Subcutaneous abdominal adipose tissue (tissue), 5 donors: ENCODE results near the gene ZP4.
"Not testable (repeated sequence)": the region's sequence is repeated elsewhere in the genome, so short reads cannot be mapped to it uniquely, and the experiment has no call there.

Experiments
- H3K27ac ChIP-seq: one replicate; pipeline ENCODE4 v1.7.0; 2013; ENCODE audit warnings: low read depth, mild to moderate bottlenecking, inconsistent platforms, low read length, moderate library complexity
- H3K27me3 ChIP-seq, 5 donors: one replicate each; pipeline ENCODE4 v1.7.0; 2013; ENCODE audit warnings: low read length in 5 of 5, inconsistent platforms in 1 of 5; ENCODE audit not compliant: control insufficient read depth in 5 of 5, insufficient read depth in 4 of 5
- H3K36me3 ChIP-seq, 5 donors: one replicate each; pipeline ENCODE4 v1.7.0; 2013; ENCODE audit warnings: low read length in 5 of 5; ENCODE audit not compliant: control insufficient read depth in 5 of 5, insufficient read depth in 5 of 5
- H3K4me1 ChIP-seq, 5 donors: one replicate each; pipeline ENCODE4 v1.7.0; 2013; ENCODE audit warnings: low read length in 5 of 5, mild to moderate bottlenecking in 3 of 5, moderate library complexity in 1 of 5; ENCODE audit not compliant: control insufficient read depth in 5 of 5, insufficient read depth in 5 of 5
- H3K4me3 ChIP-seq, 5 donors: one replicate each; pipeline ENCODE4 v1.7.0; 2013; ENCODE audit warnings: low read length in 5 of 5, low read depth in 1 of 5
- H3K9ac ChIP-seq, 5 donors: one replicate each; pipeline ENCODE4 v1.7.0; 2013; ENCODE audit warnings: low read length in 5 of 5, mild to moderate bottlenecking in 4 of 5, moderate library complexity in 3 of 5
- H3K9me3 ChIP-seq, 5 donors: one replicate each; pipeline ENCODE4 v1.7.0; 2013; ENCODE audit warnings: low read length in 5 of 5; ENCODE audit not compliant: control insufficient read depth in 5 of 5
- donor health status: healthy.
- donor health status: healthy.
- donor health status: healthy.
- donor health status: healthy.
- donor health status: healthy.

Gene ZP4

DNA sequence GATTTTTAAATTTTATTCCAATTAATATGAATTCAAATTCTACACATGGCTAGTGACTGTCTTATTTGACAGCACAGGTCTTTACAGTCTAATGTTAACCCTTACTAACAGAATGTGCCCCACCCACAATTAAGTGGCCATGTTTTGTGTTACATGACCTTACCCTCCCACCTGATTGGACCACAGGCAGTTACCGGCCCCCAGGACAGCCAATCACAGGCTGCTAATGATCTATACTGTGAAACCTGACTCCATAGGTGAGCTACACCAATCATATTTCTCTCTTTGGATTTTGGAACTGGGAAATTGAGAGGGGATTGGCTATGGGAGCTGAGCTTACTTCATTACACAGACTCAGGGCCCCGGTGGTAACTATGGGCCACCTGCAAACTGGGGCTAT lies 27.5 kb downstream of the ZP4 start:
- H3K9me3 ChIP-seq: no peaks in the 10 kb centered on the region
- no peak overlapping the region for H3K4me3 ChIP-seq
- no peak overlapping the region for H3K27ac ChIP-seq
- H3K36me3 ChIP-seq: no peaks in the 10 kb centered on the region
- H3K9ac ChIP-seq: no peak overlapping the region
- H3K4me1 ChIP-seq: peaks cover 0 to 8% (median 6%) of the 10 kb centered on the region in 5 donors
- H3K27me3 ChIP-seq: peaks cover 0 to 2% (median 0%) of the 10 kb centered on the region in 5 donors

DNA sequence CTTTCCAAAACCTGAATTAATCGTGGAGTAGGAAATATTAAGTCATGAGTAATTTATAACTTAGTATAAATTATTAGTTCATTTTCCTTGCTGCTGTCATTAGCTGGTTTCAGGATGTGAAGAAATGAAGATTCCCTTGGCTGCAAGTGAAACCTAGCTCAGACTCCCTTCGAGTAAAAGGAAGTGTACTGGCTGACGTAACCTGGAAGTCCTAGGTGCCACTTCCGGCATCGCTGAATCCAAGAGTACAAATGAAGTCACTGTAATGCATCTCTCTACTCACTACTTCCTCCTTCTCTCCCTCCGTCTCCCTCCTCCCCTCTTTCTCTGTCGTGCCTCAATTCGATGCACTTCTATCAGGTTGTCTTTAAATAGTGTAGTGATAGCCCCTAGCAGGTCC lies 28.8 kb downstream of the ZP4 start:
- H3K9me3 ChIP-seq: no peaks in the 10 kb centered on the region
- H3K27ac ChIP-seq: no peak overlapping the region
- H3K4me1 ChIP-seq: peaks cover 0 to 8% (median 6%) of the 10 kb centered on the region in 5 donors
- H3K9ac ChIP-seq: no peak overlapping the region
- H3K4me3 ChIP-seq: no peak overlapping the region
- H3K36me3 ChIP-seq: no peaks in the 10 kb centered on the region
- H3K27me3 ChIP-seq: no peaks in the 10 kb centered on the region

- Histone ChIP-seq H3K9me3 (no peaks in the 10 kb centered on the region), H3K27me3 (no peaks in the 10 kb centered on the region), H3K27ac (no peak overlapping the region), H3K4me3 (no peak overlapping the region), H3K9ac (no peak overlapping the region), H3K36me3 (no peaks in the 10 kb centered on the region), H3K4me1 (no peaks in the 10 kb centered on the region)
These were observed 31.7 kb downstream of the ZP4 start for GRCh38 chr1:237858992-237859391.

DNA sequence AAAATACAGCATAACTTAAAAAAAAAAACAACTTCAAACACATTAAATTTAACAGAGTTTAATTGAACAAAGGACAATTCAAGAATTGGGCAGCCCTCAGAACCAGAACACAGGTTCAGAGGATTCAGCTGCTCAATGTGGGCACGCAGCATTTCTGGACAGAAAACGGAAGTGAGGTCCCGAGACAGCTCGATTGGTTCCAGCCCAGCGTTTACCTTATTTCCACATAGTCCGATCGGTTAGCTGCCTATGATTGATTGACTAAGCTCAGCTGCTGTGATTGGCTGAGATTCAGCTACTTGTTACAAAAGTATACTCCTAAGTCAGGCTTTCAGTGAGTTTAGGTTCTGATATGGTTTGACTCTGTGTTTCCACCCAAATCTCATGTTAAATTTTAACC lies 33.3 kb downstream of the ZP4 start:
- Histone ChIP-seq H3K9ac (no peak overlapping the region), H3K27me3 (no peaks in the 10 kb centered on the region), H3K4me1 (no peaks in the 10 kb centered on the region), H3K27ac (no peak overlapping the region), H3K9me3 (no peaks in the 10 kb centered on the region), H3K36me3 (no peaks in the 10 kb centered on the region), H3K4me3 (no peak overlapping the region)

GRCh38 chr1:237852342-237852741 lies 38.4 kb downstream of the ZP4 start:
- no peaks in the 10 kb centered on the region for H3K4me1 ChIP-seq
- H3K4me3 ChIP-seq: no peak overlapping the region
- no peak overlapping the region for H3K27ac ChIP-seq
- no peak overlapping the region for H3K9ac ChIP-seq
- H3K36me3 ChIP-seq: no peaks in the 10 kb centered on the region
- no peaks in the 10 kb centered on the region for H3K9me3 ChIP-seq
- peaks cover 0 to 4% (median 0%) of the 10 kb centered on the region in 5 donors for H3K27me3 ChIP-seq

GRCh38 chr1:237851210-237851845 lies 39.4 kb downstream of the ZP4 start:
- Histone ChIP-seq H3K27me3 (peaks cover 0 to 4% (median 0%) of the 10 kb centered on the region in 5 donors), H3K4me1 (no peaks in the 10 kb centered on the region)

DNA sequence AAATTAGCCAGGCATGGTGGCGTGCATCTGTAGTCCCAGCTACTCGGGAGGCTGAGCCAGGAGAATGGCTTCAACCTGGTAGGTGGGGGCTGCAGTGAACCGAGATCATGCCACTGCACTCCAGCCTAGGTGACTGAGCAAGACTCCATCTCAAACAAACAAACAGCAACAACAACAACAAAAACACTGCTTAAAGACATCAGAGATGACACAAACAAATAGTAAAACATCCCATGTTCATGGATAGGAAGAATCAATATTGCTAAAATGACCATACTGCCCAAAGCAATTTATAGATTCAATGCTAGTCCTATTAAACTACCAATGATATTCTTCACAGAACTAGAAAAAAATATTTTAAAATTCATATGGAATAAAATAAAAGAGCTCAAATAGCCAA lies 47.2 kb downstream of the ZP4 start:
- H3K4me1 ChIP-seq, H3K27ac ChIP-seq, H3K4me3 ChIP-seq, H3K9ac ChIP-seq, H3K9me3 ChIP-seq, H3K27me3 ChIP-seq, H3K36me3 ChIP-seq: not testable (repeated sequence)

More at GRCh38 chr1:237851210-237851845, 39.4 kb downstream of the ZP4 start:
- H3K9me3 ChIP-seq: no peaks in the 10 kb centered on the region
- H3K27ac ChIP-seq: no peak overlapping the region
- H3K36me3 ChIP-seq: no peaks in the 10 kb centered on the region
- no peak overlapping the region for H3K9ac ChIP-seq
- H3K4me3 ChIP-seq: no peak overlapping the region

DNA sequence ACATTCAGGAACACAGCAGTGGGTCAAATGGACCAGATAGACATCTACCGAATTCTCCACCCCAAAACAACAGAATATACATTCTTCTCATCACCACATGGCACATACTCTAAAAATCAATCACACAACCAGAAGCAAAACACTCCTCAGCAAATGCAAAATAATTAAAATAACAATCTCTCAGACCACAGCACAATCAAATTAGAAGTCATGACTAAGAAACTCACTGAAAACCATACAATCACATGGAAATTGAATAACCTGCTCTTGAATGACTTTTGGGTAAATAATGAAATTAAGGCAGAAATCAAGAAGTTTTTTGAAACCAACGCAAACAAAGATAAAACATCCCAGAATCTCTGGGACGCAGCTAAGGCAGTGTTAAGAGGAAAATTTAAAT lies 49.2 kb downstream of the ZP4 start:
- peaks cover 0 to 4% (median 0%) of the 10 kb centered on the region in 5 donors for H3K9me3 ChIP-seq
- H3K27me3 ChIP-seq: peaks cover 0 to 3% (median 0%) of the 10 kb centered on the region in 5 donors
- no peak overlapping the region for H3K9ac ChIP-seq
- H3K27ac ChIP-seq: no peak overlapping the region
- no peak overlapping the region for H3K4me3 ChIP-seq
- no peaks in the 10 kb centered on the region for H3K36me3 ChIP-seq
- no peaks in the 10 kb centered on the region for H3K4me1 ChIP-seq

DNA sequence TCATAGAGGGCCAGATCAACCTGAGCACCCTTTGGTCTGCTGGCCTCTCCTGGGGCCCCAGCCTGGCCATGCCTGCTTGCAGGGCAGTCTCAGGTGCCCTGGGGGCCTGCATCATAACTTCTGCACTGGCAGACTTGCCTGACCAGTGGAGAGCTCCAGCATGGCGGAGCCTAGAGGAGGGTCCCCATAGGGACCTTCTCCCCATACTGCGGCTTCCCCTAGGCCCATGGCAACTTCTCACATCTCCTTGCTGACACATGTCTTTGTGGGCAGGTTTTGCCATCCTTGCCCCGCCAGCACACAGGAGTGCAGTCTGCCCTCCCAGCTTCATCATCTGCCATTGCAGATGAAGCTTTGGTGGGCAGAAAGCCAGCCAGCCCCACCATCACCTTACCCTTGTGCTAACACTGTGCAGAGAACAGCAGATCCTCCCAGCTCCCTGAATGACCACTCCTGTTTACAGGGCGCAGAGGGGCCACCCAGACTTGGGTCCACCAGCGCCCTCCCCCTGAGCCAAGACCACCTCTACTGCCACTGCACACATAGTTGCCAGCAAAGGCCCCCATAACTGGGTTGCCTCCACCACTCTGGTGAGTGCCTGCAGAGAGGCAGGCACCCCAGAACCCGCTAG lies 51.7 kb downstream of the ZP4 start:
- Histone ChIP-seq H3K4me3 (no peak overlapping the region), H3K36me3 (no peaks in the 10 kb centered on the region), H3K27me3 (peaks cover 0 to 7% (median 0%) of the 10 kb centered on the region in 5 donors), H3K9ac (no peak overlapping the region), H3K9me3 (peaks cover 0 to 4% (median 0%) of the 10 kb centered on the region in 5 donors), H3K27ac (no peak overlapping the region), H3K4me1 (no peaks in the 10 kb centered on the region)

DNA sequence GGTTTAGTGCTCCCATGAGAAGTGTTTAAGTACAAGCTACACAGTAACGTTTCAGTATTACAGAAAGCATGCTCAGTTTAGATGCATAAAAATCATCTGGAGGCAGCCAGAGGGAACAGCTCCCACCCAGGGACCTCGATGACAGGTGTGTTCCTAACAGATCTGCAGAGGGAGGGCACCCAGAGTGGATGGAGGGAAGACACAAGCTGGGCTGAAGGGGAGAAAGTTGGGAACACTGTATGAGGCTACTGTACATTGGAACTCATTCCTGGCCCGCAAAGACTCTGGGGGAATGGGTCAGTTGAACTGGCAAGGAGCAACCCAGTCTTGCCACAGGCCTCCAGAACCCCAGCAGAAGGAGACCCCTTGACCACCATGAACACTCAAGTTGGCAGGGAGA lies 52.4 kb downstream of the ZP4 start:
- Histone ChIP-seq H3K27ac (no peak overlapping the region), H3K27me3 (peaks cover 0 to 7% (median 0%) of the 10 kb centered on the region in 5 donors)

More for the DNA sequence above, 52.4 kb downstream of the ZP4 start:
- H3K4me3 ChIP-seq: no peak overlapping the region
- H3K36me3 ChIP-seq: no peaks in the 10 kb centered on the region
- no peaks in the 10 kb centered on the region for H3K4me1 ChIP-seq
- no peak overlapping the region for H3K9ac ChIP-seq
- H3K9me3 ChIP-seq: peaks cover 0 to 4% (median 0%) of the 10 kb centered on the region in 5 donors
